NT2/D1 (cell line): Measurements from ENCODE around the gene MYO1E.

ENCODE experiments used
- SUZ12 ChIP-seq: IDR thresholded peaks from 2 replicates; pipeline ENCODE4 v1.6.1; 2011; ENCODE audit not compliant: insufficient read length, insufficient read depth; ENCODE audit errors: extremely low read depth
- ZNF274 ChIP-seq: IDR thresholded peaks from 2 replicates; pipeline ENCODE4 v1.6.1; 2011; ENCODE audit warnings: mild to moderate bottlenecking, low read depth, low read length

- TF ChIP-seq SUZ12 = no peak
- no peak for TF ChIP-seq ZNF274
Observed at GRCh38 chr15:59304807-59305206, 67.9 kb downstream of the MYO1E start.
